Ishikawa (cell line): ENCODE measurements around the gene CADM2.

ENCODE experiments used
- CEBPB ChIP-seq: IDR thresholded peaks from 2 replicates; pipeline ENCODE4 v1.6.1; 2012
- CREB1 ChIP-seq: IDR thresholded peaks from 2 replicates; pipeline ENCODE4 v1.6.1; 2012; ENCODE audit warnings: low read depth
- EGR1 ChIP-seq: IDR thresholded peaks from 2 replicates; pipeline ENCODE4 v1.6.1; 2012
- EP300 ChIP-seq: IDR thresholded peaks from 2 replicates; pipeline ENCODE4 v1.6.1; 2012; ENCODE audit warnings: borderline replicate concordance
- MAX ChIP-seq: IDR thresholded peaks from 2 replicates; pipeline ENCODE4 v1.6.1; 2012
- RAD21 ChIP-seq: IDR thresholded peaks from 2 replicates; pipeline ENCODE4 v1.6.1; 2012; ENCODE audit warnings: low read depth
- REST ChIP-seq: IDR thresholded peaks from 2 replicates; pipeline ENCODE4 v1.6.1; 2012; ENCODE audit warnings: low read depth, mild to moderate bottlenecking
- TAF1 ChIP-seq: IDR thresholded peaks from 2 replicates; pipeline ENCODE4 v1.6.1; 2012; ENCODE audit warnings: low read depth, mild to moderate bottlenecking
- TCF12 ChIP-seq: IDR thresholded peaks from 2 replicates; pipeline ENCODE4 v1.6.1; 2012; ENCODE audit warnings: low read depth
- YY1 ChIP-seq: IDR thresholded peaks from 2 replicates; pipeline ENCODE4 v1.6.1; 2012; ENCODE audit warnings: low read depth
- ZBTB7A ChIP-seq: IDR thresholded peaks from 2 replicates; pipeline ENCODE4 v1.6.1; 2012; ENCODE audit warnings: low read depth

- TF ChIP-seq EGR1 (no peak), EP300 (no peak), REST (no peak), TAF1 (no peak), CEBPB (no peak), MAX (no peak), CREB1 (no peak), ZBTB7A (no peak), YY1 (no peak), RAD21 (no peak), TCF12 (no peak)
Measured at GRCh38 chr3:85516146-85516545, 557.4 kb downstream of the CADM2 start.
